Stomach (tissue), 4 donors: ENCODE measurements around the gene TES.

Experiments
- POLR2A ChIP-seq, 4 donors: fragments of 450-650 bp; IDR thresholded peaks; one replicate each; pipeline ENCODE4 v1.6.1; 2016; ENCODE audit warnings: antibody characterized with exemption in 4 of 4, control low read depth in 2 of 4, mild to moderate bottlenecking in 1 of 4, moderate library complexity in 1 of 4
- TF ChIP-seq, protein P1 (sequence below), 7 experiments: fragments of 450-650 bp in 4 of 7; fragments of 200-600 bp in 3 of 7; sonication (generic) in 3 of 7; IDR thresholded peaks; one replicate each; pipeline ENCODE4 v1.5.1; 2016 to 2019; ENCODE audit warnings: antibody characterized with exemption in 7 of 7, control low read depth in 2 of 7, mild to moderate bottlenecking in 1 of 7

DNA sequence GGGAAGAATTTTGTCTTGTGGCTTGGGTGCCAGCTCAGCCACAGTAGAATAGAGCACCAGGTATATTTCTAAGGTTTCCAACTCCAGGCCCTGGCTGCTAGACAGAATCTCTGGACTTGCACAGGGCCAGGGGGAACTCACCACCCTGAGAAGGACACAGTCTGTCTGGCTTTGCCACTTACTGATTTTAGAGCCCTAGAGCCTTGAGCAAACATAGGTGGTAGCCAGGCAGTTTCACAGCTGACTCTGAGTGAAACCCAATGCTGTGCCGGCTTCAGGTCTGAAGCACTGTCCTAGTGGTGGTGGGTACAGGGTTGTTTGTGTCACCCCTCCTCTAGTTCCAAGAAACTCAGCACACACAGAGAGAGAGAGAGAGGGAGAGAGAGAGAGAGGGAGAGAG lies 81.6 kb downstream of the TES start:
- TF ChIP-seq POLR2A (IDR thresholded peaks at IDR 0.05) = no peak
- TF ChIP-seq, protein P1, sequence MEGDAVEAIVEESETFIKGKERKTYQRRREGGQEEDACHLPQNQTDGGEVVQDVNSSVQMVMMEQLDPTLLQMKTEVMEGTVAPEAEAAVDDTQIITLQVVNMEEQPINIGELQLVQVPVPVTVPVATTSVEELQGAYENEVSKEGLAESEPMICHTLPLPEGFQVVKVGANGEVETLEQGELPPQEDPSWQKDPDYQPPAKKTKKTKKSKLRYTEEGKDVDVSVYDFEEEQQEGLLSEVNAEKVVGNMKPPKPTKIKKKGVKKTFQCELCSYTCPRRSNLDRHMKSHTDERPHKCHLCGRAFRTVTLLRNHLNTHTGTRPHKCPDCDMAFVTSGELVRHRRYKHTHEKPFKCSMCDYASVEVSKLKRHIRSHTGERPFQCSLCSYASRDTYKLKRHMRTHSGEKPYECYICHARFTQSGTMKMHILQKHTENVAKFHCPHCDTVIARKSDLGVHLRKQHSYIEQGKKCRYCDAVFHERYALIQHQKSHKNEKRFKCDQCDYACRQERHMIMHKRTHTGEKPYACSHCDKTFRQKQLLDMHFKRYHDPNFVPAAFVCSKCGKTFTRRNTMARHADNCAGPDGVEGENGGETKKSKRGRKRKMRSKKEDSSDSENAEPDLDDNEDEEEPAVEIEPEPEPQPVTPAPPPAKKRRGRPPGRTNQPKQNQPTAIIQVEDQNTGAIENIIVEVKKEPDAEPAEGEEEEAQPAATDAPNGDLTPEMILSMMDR (IDR thresholded peaks at IDR 0.05) = no peak
